Gastrocnemius medialis (tissue), 4 donors: ENCODE results near the gene CENPU. TPM values are rescaled to one million over a fixed set of nuclear protein-coding genes. Genes with fewer than 3 reads are reported as not detected.
"Not testable (repeated sequence)": the region's sequence is repeated elsewhere in the genome, so short reads cannot be mapped to it uniquely, and the experiment has no call there.

Experiments
- ATAC-seq, 2 donors: fragments of 150-250 bp; one replicate each; pipeline ENCODE4 v1.9.1; 2016
- DNase-seq, 2 donors: peaks; one replicate each; pipeline ENCODE4 v3.0.0-alpha.2; 2019
- H3K27ac ChIP-seq, 4 donors: fragments of 200-600 bp; sonication (generic); 1 replicate in 1 of 4; 2 replicates in 3 of 4; pipeline ENCODE4 v1.5.1; 2016 to 2018; ENCODE audit warnings: mild to moderate bottlenecking in 2 of 4, moderate library complexity in 1 of 4
- H3K27me3 ChIP-seq, 3 donors: fragments of 200-600 bp; sonication (generic) in 2 of 3; 1 replicate in 1 of 3; 2 replicates in 2 of 3; pipeline versions ENCODE4 v1.5.1 to v1.6.0; 2016 to 2019; ENCODE audit warnings: mild to moderate bottlenecking in 1 of 3, moderate library complexity in 1 of 3
- H3K36me3 ChIP-seq, 2 donors: fragments of 200-600 bp; sonication (generic) in 1 of 2; one replicate each; pipeline ENCODE4 v1.5.1; 2017 to 2018
- H3K4me1 ChIP-seq, 2 donors: fragments of 200-600 bp; sonication (generic) in 1 of 2; one replicate each; pipeline ENCODE4 v1.5.1; 2016 to 2017; ENCODE audit warnings: mild to moderate bottlenecking in 2 of 2
- H3K4me3 ChIP-seq, 4 donors: fragments of 200-600 bp; sonication (generic) in 3 of 4; 1 replicate in 1 of 4; 2 replicates in 3 of 4; pipeline ENCODE4 v1.5.1; 2016 to 2019; ENCODE audit warnings: mild to moderate bottlenecking in 2 of 4
- H3K9me3 ChIP-seq, 3 donors: fragments of 200-600 bp; sonication (generic) in 2 of 3; 1 replicate in 1 of 3; 2 replicates in 2 of 3; pipeline ENCODE4 v1.5.1; 2016 to 2019
- CTCF ChIP-seq, 5 experiments: fragments of 450-650 bp in 3 of 5; fragments of 200-600 bp in 2 of 5; sonication (generic) in 2 of 5; IDR thresholded peaks in 4 of 5; conservative IDR thresholded peaks in 1 of 5; 1 replicate in 4 of 5; 2 replicates in 1 of 5; pipeline ENCODE4 v1.5.1; 2016 to 2019; ENCODE audit warnings: antibody characterized with exemption in 5 of 5, mild to moderate bottlenecking in 3 of 5, moderate library complexity in 3 of 5
- POLR2A ChIP-seq, 2 donors: fragments of 450-650 bp; IDR thresholded peaks; one replicate each; pipeline ENCODE4 v1.6.1; 2017; ENCODE audit warnings: antibody characterized with exemption in 2 of 2, mild to moderate bottlenecking in 2 of 2, moderate library complexity in 2 of 2
- in situ Hi-C, 4 donors: fragments of 200-750 bp; cut with MboI; loops; one replicate each; pipeline versions ENCODE4 v1.15.0 to v1.8.0; 2017; ENCODE audit warnings: low sequenced_read_pairs in 4 of 4
- intact Hi-C: fragments of 100-400 bp; cut with DNase I; formaldehyde crosslinking; loops from one replicate; pipeline ENCODE4 v1.15.1; 2023; ENCODE audit warnings: low total_unique reads
- total RNA-seq, 4 donors: library from RNA; depleted of rRNA; stranded (reverse); fragments of >200 nt; gene quantifications; one replicate each; pipeline versions ENCODE4 v1.1.0 to v1.2.3, GENCODE V29; 2016

CENPU gene
- total RNA-seq, result 1 to 10 TPM in 2 of 4 donors, under 1 TPM in 1, not detected in 1; 0.75 to 2.7 (median 2.2) TPM

DNA sequence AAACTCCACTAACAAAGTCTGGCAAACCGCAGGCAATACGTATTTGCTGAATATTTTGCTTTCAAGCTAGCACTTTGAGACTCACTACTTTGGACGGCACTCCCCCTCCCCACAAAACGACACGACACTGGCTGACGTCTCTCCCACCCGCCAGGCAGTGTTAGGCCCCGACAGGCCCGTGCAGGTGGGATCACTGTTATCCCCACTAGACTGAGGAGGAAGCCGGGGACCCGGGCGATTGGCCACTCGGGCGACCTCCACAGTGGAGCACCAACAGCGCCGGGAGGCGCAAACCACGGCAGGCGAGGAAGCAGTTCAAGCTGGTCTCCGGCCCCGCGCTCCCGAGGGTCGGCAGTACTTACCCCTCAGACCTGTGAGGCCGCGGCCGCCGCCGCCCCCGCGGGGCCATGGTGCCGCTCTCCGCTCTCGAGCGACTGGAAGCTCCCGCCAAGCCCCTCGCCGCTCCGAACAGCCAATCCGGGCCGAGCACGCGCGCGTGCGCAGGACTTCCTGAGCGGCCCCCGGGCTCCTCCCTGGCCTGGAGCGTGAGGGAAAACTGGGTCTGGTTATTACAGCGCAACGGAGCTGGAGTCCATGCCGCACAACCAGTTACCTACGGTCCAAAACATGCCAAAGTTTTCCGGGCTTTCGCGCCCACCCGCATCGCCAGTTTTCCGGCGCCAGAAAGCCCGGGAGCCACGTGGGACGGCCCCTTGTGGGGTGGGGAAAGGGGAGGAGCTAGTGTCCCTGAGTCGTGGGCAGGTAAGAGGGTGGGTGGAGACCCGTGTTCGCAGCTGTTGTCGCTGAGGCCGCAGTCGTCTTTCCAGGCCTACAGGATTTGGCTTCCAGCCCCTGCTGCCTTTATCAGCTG is at the start of gene CENPU:
Gene CENPU (minus strand): TSS at position 443 of the 871 bp plus-strand sequence. CDS start 34 bp downstream, at position 409.
- peak within 1 kb of the TSS; percentile 64 to 89 (median 80) for H3K4me3 ChIP-seq
- H3K9me3 ChIP-seq, result no peaks in the 10 kb centered on the region
- DNase-seq (peak; percentile 92 to 97), ATAC-seq (peak; percentile 98 to 99)
- no peaks in the 10 kb centered on the region for H3K27me3 ChIP-seq
- intact Hi-C loops, result loop anchor here (1.0 to 10.0 kb wide), 3 partner anchors 85 to 401 kb away; partner anchors contain the start of genes ACSL1, CASP3 and PRIMPOL
- peaks cover 11 to 12% of the 10 kb centered on the region in 2 donors for H3K4me1 ChIP-seq
- in situ Hi-C loops, result loop anchor here in 3 of 4 donors (25.0 kb wide), 1 partner anchor 253 kb away; no protein-coding TSS in a partner anchor
- H3K27ac ChIP-seq, result peak within 1 kb of the TSS; percentile 73 to 81 (median 76)
- H3K36me3 ChIP-seq, result no peaks in the 10 kb centered on the region
- TF ChIP-seq CTCF (IDR thresholded peaks at IDR 0.05 in 4 of 5, conservative IDR thresholded peaks at IDR 0.05 in 1 of 5), result peak in 2 of 5 experiments; percentile 31 to 51
- TF ChIP-seq POLR2A (IDR thresholded peaks at IDR 0.05), result peak; percentile 9 to 20

DNA sequence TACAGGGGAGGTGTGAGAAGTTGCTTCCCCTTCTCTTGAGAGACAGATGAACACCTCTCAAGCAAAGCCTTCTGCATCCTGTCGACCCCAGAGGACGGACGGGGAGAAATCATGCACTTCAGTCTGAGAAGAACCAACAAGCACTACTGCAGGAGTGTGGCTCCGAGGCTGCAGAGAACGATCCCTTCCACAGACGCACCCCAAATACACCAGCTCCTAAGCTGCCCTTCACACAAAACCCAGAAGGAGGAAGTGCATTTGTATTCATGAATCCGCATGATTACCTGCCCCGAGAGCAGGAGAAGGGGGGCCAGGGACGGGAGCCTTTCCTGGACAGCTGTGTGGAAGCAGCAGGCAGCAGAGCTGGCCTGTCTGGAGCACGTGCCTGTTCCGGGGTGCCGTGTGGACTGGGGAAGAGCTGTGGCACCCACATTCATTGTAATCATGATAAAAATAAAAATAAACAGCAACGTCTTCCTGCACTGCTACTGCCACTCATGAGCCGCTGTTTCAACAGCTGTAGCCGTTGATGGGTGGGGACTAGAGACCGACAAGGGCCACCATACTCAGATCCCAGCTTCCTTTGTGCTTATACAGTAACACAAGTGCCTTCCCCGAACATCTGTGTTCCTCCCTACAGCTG is 49.0 kb upstream of the CENPU start:
- intact Hi-C loops (no loop called here), in situ Hi-C loops (no loop called here)
- Histone ChIP-seq H3K4me3 (no peak overlapping the region), H3K36me3 (peaks cover 1 to 98% of the 10 kb centered on the region in 2 donors), H3K27me3 (no peaks in the 10 kb centered on the region), H3K27ac (peak overlapping the region; percentile 12 to 100 (median 80)), H3K4me1 (peaks cover 3 to 4% of the 10 kb centered on the region in 2 donors), H3K9me3 (no peaks in the 10 kb centered on the region)
- ATAC-seq (peak in 1 of 2 donors; percentile 21), DNase-seq (no peak)
- TF ChIP-seq POLR2A (IDR thresholded peaks at IDR 0.05), result no peak
- no peak for TF ChIP-seq CTCF (IDR thresholded peaks at IDR 0.05 in 4 of 5, conservative IDR thresholded peaks at IDR 0.05 in 1 of 5)

DNA sequence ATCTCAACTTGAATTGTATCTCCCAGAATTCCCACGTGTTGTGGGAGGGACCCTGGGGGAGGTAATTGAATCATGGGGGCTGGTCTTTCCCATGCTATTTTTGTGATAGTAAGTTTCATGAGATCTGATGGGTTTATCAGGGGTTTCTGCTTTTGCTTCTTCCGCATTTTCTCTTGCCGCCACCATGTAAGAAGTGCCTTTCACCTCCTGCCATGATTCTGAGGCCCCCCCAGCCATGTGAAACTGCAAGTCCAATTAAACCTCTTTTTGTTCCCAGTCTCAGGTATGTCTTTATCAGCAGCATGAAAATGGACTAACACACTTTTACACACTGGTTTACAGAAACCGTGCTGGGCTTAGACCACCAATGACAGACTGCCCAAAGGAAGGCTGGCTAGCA is 45.3 kb upstream of the CENPU start:
- intact Hi-C loops, ATAC-seq, in situ Hi-C loops, H3K4me1 ChIP-seq, H3K9me3 ChIP-seq, H3K27me3 ChIP-seq, DNase-seq, H3K4me3 ChIP-seq: not testable (repeated sequence)
- Histone ChIP-seq H3K36me3 (peaks cover 0 to 100% of the 10 kb centered on the region in 2 donors), H3K27ac (peak overlapping the region; percentile 12 to 62 (median 43))

- no peak for ATAC-seq
- Histone ChIP-seq H3K27me3 (no peaks in the 10 kb centered on the region), H3K36me3 (peaks cover 0 to 100% of the 10 kb centered on the region in 2 donors), H3K4me1 (no peaks in the 10 kb centered on the region), H3K27ac (peak overlapping the region; percentile 12 to 62 (median 43)), H3K9me3 (no peaks in the 10 kb centered on the region), H3K4me3 (no peak overlapping the region)
- TF ChIP-seq POLR2A (IDR thresholded peaks at IDR 0.05), result no peak
- TF ChIP-seq CTCF (IDR thresholded peaks at IDR 0.05 in 4 of 5, conservative IDR thresholded peaks at IDR 0.05 in 1 of 5), result no peak
- in situ Hi-C loops (no loop called here), intact Hi-C loops (no loop called here)
- no peak for DNase-seq
These were observed 44.4 kb upstream of the CENPU start for GRCh38 chr4:184778325-184778724.

DNA sequence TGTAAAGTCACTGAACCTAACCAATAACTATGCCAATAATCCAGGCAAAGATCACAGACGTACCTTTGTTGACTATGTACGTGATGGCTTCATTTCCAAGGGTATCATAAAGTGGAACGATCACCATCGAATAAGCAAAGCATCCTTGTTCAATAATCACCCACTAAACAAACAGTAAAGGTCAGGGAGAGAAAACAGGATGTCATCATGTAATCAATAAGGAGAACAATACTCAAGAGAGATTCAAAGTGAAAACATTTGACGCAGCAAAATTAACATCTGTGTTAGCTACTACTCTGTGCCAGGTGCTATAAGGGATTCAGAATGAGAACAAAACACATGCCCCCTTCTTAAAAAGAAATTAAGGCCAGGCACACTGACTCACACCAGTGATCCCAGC is 42.9 kb upstream of the CENPU start:
- TF ChIP-seq POLR2A (IDR thresholded peaks at IDR 0.05) (no peak), CTCF (IDR thresholded peaks at IDR 0.05 in 4 of 5, conservative IDR thresholded peaks at IDR 0.05 in 1 of 5) (no peak)
- ATAC-seq (no peak), DNase-seq (no peak)
- in situ Hi-C loops (no loop called here), intact Hi-C loops (no loop called here)
- peak overlapping the region in 2 of 4 donors; percentile 8 to 45 for H3K27ac ChIP-seq
- peaks cover 0 to 100% of the 10 kb centered on the region in 2 donors for H3K36me3 ChIP-seq
- no peak overlapping the region for H3K4me3 ChIP-seq
- H3K27me3 ChIP-seq, result no peaks in the 10 kb centered on the region
- H3K4me1 ChIP-seq, result no peaks in the 10 kb centered on the region
- H3K9me3 ChIP-seq, result no peaks in the 10 kb centered on the region
